Gastroesophageal sphincter (tissue), 3 donors: Measurements from ENCODE around the gene DFFB.

Experiments used
- CTCF ChIP-seq, 4 experiments: fragments of 200-600 bp in 2 of 4; fragments of 450-650 bp in 2 of 4; sonication (generic) in 1 of 4; IDR thresholded peaks; one replicate each; pipeline ENCODE4 v1.5.1; 2017 to 2019; ENCODE audit warnings: antibody characterized with exemption in 4 of 4, mild to moderate bottlenecking in 2 of 4, moderate library complexity in 2 of 4
- EP300 ChIP-seq: sonication (generic); formaldehyde crosslinking; IDR thresholded peaks from one replicate; pipeline ENCODE4 v1.6.1; 2017; ENCODE audit warnings: antibody characterized with exemption, mild to moderate bottlenecking

DNA sequence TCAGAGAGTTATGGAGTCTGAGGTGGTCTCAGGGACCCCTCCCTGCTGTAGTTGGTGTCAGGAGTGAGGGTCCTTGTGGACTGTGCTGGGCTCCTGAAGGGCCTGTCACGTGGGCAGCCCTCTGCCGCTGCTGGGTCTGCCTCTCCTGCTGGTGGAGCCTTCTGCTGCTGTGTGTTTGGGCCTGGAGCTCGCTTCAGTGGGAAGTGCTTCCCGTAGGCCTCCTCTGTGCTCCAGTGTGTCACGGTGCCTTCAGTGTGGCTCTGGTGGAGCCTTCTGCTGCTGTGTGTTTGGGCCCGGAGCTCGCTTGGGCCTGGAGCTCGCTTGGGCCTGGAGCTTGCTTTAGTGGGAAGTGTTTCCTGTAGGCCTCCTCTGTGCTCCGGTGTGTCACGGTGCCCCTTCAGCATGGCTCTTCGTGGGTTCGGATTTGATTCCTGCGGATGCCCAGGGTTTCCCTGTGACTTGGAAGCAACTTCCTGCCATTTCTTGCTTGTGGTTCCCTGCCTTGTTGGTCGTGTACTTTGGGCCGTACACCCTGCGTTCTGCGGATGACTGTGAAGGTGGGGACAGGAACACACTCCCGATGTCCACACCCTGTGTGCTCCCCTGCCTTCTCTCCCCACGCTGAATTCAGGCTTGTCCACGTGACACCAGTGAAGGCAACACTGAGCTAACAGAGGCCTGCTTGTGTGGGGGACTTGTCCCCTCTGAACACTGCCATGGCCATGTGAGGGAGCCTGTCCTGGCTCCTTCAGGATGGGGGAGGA lies 23.3 kb downstream of the DFFB start:
- no peak for TF ChIP-seq CTCF (IDR thresholded peaks at IDR 0.05)
- no peak for TF ChIP-seq EP300
